ENCODE data around the gene CDK14.

The CDK14 gene

GRCh38 chr7:90595801-90596670, at the start of gene CDK14:
Gene CDK14 (plus strand): TSS chr7:90596321. CDS start chr7:90596628, 307 bp downstream.
- no peak for DNase-seq

- DNase-seq = no peak
Measured at GRCh38 chr7:90551036-90551435, 45.1 kb upstream of the CDK14 start.

DNA sequence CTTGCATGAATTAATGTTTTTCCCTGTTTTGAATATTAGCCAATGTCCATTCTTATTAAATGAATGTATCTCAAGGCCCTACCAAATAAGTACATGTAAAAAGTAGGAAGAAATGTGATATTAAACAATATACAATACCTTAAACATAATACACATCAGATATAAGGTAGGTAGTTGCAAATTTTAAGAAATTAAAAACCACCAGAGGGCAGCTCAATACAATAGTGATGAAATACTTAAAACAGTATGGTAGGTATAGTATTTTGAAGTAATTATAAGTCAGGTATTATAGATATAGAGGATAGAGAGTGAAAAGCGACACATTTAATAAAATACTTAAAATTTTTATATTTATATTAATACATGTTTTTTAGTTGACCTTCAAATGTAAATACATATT, 43.6 kb upstream of the CDK14 start:
- DNase-seq = no peak

DNA sequence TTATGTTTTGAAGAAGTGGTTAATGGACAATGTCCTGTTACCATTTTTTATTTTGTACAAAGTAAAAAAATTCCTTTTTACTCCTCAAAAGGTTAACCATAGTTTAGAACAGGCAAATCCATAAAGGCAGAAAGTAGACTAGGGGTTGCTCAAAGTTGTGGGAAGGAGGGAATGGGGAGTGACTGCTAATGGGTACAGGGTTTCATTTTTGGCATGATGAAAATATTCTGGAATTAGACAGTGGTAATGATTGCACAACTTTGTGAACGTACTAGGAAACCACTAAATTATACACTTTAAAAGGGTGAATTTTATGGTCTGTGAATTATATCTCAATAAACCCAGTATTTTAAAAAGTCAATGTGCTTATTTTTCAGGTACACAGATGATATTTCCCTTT, 35.4 kb upstream of the CDK14 start:
- DNase-seq = no peak

GRCh38 chr7:90563286-90563685, 32.8 kb upstream of the CDK14 start:
- no peak for DNase-seq

DNA sequence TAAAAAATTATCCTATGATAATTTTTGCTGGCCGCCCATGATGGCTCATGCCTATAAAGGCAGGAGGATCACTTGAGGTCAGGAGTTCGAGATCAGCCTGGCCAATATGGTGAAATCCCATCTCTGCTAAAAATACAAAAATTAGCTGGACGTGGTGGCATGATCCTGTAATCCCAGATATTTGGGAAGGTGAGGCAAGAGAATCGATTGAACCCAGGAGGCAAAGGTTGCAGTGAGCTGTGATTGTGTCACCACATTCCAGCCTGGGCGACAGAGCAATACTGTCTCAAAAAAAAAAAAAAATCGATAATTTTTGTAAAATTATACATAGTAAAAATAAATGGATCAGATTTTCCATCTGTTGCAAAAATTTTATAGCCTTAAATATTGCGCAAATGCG, 31.7 kb upstream of the CDK14 start:
- no peak for DNase-seq

- DNase-seq = no peak
Measured at GRCh38 chr7:90568213-90568612, 27.9 kb upstream of the CDK14 start.

- DNase-seq = no peak
Measured at GRCh38 chr7:90569368-90569767, 26.8 kb upstream of the CDK14 start.

- DNase-seq = no peak
Measured at GRCh38 chr7:90570373-90570959, 25.7 kb upstream of the CDK14 start.

DNA sequence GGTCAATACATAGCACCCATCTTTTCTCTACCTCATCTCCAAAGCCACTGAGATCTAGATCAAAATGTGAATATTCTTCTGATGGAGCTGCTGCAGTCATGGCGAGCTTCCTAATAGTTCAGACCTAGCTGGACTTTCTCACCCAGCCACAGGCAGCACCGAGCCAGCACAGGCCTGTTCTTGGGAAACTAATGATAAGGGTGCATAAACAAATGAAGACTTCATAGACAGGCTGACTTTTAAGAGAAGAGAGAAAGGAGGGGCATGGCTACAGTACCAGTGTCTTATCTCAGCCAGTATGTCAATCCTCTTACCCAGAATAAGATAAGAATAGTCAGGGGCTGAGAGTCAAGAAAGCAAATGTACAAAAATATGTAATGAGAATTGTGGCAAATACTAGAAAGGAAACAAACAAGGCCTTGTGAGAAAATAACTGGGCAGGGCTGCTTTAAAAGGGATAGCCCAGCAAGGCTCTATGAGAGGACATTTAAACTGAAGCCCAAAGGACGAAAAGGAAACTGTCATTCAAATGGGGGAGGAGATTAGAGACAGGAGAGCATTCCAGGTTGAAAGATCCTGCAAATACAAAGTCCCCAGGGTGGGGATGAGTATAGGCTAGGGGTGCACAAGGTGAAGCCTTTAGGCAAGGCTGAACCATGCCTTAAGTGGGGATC, 21.8 kb upstream of the CDK14 start:
- no peak for DNase-seq

GRCh38 chr7:90574820-90575187, 21.3 kb upstream of the CDK14 start:
- DNase-seq = no peak

DNA sequence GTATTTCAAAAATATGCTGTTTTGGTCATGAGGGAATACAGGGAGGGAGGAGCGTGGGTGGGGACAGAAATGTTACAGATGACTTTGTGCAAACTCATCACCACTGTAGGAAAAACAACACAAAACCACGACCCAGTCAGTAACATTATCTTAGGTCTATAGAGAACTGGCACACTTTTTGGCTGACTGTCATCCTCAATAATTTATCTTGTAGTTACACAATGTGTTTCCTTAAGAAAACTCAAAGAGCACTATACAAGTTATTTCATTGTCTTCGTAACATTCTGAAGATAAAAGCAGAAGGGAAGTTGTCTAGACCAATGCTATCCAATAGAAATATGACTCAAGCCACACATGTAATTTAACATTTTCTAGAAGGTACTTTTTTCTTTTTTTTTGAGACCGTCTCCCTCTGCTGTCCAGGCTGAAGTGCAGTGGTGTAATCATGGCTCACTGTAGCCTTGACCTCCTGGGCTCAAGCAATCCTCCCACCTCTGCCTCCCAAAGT, 16.9 kb upstream of the CDK14 start:
- DNase-seq = no peak

DNA sequence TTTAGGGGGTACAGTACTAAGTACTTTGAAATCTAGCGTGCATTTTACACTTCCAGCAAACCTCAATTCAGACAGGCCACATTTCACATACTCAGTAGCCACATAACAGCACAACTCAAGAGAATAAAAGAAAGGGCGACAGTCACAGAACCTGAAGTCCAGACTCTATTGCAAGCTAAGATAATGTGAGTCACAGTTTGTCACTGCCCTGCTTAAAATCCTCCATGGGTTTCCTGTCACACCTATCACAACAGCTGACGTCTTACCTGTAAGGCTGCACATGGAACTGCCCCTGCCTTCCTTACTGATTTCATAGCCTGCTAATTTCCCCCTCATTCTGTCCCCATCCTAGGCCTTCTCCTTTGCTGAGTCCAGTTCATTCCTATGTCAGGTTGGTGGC, 16.1 kb upstream of the CDK14 start:
- DNase-seq = no peak

GRCh38 chr7:90582164-90582563, 14.0 kb upstream of the CDK14 start:
- DNase-seq = no peak

- no peak for DNase-seq
Measured at GRCh38 chr7:90584378-90584777, 11.7 kb upstream of the CDK14 start.

GRCh38 chr7:90586091-90586490, 10.0 kb upstream of the CDK14 start:
- no peak for DNase-seq

- no peak for DNase-seq
Measured at GRCh38 chr7:90587766-90588165, 8.4 kb upstream of the CDK14 start.

DNA sequence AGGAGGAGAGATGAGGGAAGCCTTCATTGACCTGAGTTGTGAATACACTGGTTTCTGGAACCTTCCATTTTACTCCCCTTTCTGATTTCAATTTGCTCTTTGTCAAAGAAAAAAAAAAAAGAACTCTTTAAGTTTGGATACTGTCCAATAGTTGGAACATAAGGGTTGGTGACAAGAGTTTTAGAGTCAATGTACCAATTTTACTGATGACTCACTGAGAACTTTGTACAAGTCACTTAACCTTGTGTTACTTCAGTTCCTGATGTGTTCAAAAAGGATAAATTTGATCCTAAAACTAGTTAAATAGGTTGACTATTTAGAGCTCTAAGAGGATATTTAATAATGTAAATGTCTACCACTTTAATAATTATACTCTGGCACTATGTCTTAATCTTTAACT, 4.1 kb upstream of the CDK14 start:
- no peak for DNase-seq

- no peak for DNase-seq
Measured at GRCh38 chr7:90593205-90593604, 2.9 kb upstream of the CDK14 start.

GRCh38 chr7:90594751-90595317, 1.3 kb upstream of the CDK14 start:
- no peak for DNase-seq

GRCh38 chr7:90595342-90595800, 750 bp upstream of the CDK14 start:
- no peak for DNase-seq

- no peak for DNase-seq
Measured at GRCh38 chr7:90596671-90597562, 796 bp downstream of the CDK14 start.

Data from activated CD8-positive, alpha-beta memory T cell treated with anti-CD3 and anti-CD28 coated beads, Interleukin-2, amount 50 U/mL, for 4 hours (primary cell).